Measurements from ENCODE around the gene NLRP3.
"Not testable (repeated sequence)": the region's sequence is repeated elsewhere in the genome, so short reads cannot be mapped to it uniquely, and the experiment has no call there.

NLRP3 gene

DNA sequence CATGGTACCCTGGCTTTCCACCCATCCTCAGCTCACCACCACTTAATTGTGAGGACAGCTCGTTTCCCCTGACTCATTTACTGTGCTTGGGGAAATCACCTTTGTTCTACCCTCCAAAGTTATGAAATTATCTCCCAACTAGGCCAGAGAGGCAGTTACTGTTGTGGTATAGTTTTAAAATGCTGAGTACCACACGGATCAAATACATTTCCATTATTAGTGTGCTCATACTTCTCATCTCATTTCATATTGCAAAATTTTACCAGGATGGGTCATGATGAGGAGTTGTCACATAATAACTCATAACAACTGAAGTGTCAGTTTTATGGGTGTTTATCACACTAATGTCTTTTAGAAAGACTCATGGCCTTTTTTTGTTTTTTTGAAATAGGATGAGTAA, 51.2 kb downstream of the NLRP3 start:
- Histone ChIP-seq H2AFZ (ENCODE audit: low read depth) (no peak overlapping the region), H3K27me3 (ENCODE audit: insufficient read depth, low read depth) (no peaks in the 10 kb centered on the region), H3K36me3 (ENCODE audit: insufficient read depth) (no peaks in the 10 kb centered on the region), H3K9ac (no peak overlapping the region), H3K4me2 (no peak overlapping the region), H3K27ac (no peak overlapping the region), H4K20me1 (ENCODE audit: insufficient read depth) (no peaks in the 10 kb centered on the region), H3K4me1 (ENCODE audit: low read depth, poor library complexity, severe bottlenecking) (no peaks in the 10 kb centered on the region), H3K79me2 (ENCODE audit: insufficient read depth, low read depth) (no peaks in the 10 kb centered on the region), H3K4me3 (IDR thresholded peaks at IDR 0.05; ENCODE audit: insufficient read depth, low read depth, low read length) (no peak overlapping the region)
- TF ChIP-seq, protein P1, sequence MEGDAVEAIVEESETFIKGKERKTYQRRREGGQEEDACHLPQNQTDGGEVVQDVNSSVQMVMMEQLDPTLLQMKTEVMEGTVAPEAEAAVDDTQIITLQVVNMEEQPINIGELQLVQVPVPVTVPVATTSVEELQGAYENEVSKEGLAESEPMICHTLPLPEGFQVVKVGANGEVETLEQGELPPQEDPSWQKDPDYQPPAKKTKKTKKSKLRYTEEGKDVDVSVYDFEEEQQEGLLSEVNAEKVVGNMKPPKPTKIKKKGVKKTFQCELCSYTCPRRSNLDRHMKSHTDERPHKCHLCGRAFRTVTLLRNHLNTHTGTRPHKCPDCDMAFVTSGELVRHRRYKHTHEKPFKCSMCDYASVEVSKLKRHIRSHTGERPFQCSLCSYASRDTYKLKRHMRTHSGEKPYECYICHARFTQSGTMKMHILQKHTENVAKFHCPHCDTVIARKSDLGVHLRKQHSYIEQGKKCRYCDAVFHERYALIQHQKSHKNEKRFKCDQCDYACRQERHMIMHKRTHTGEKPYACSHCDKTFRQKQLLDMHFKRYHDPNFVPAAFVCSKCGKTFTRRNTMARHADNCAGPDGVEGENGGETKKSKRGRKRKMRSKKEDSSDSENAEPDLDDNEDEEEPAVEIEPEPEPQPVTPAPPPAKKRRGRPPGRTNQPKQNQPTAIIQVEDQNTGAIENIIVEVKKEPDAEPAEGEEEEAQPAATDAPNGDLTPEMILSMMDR (conservative IDR thresholded peaks at IDR 0.05; ENCODE audit: low read depth, low read length) = no peak

DNA sequence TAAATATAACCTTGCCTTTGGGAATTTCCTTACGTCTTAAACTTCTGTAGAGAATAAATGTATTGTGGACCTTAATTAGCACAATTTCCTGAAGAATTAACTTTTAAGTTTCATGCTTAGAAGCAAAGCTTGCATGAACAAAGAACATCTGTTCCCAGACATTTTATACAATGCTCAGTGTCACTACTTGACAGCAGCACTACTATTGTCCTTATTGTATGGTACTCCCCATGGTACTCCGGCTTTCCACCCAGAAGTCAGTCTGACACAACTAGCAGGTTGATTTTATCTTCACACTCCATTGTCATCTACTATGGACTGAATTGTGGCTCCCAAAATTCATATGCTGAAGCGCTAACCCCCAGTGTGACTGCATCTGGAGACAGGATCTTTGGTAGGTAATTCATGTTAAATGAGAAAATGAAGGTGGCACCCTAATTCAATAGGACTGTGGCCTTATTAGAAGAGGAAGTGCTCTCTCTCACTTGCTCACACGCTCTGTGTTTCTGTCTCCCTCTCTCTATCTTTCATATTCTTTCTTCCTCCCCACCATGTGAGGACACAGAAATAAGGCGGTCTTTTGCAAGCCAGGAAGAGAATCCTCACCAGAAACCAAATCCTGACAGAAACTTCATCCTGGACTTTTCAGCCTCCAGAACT, 52.6 kb downstream of the NLRP3 start:
- TF ChIP-seq, protein P1 (conservative IDR thresholded peaks at IDR 0.05; ENCODE audit: low read depth, low read length) = no peak
- Histone ChIP-seq H3K4me1 (ENCODE audit: low read depth, poor library complexity, severe bottlenecking) (no peaks in the 10 kb centered on the region), H3K4me2 (no peak overlapping the region), H3K27ac (no peak overlapping the region), H2AFZ (ENCODE audit: low read depth) (no peak overlapping the region), H3K36me3 (ENCODE audit: insufficient read depth) (no peaks in the 10 kb centered on the region), H4K20me1 (ENCODE audit: insufficient read depth) (no peaks in the 10 kb centered on the region), H3K79me2 (ENCODE audit: insufficient read depth, low read depth) (no peaks in the 10 kb centered on the region), H3K27me3 (ENCODE audit: insufficient read depth, low read depth) (no peaks in the 10 kb centered on the region), H3K9ac (no peak overlapping the region), H3K4me3 (IDR thresholded peaks at IDR 0.05; ENCODE audit: insufficient read depth, low read depth, low read length) (no peak overlapping the region)

- H3K36me3 ChIP-seq (ENCODE audit: insufficient read depth) = no peaks in the 10 kb centered on the region
- H3K4me3 ChIP-seq (IDR thresholded peaks at IDR 0.05; ENCODE audit: insufficient read depth, low read depth, low read length) = no peak overlapping the region
- no peaks in the 10 kb centered on the region for H3K79me2 ChIP-seq (ENCODE audit: insufficient read depth, low read depth)
- H3K27ac ChIP-seq = no peak overlapping the region
- H3K4me2 ChIP-seq = no peak overlapping the region
- no peaks in the 10 kb centered on the region for H3K27me3 ChIP-seq (ENCODE audit: insufficient read depth, low read depth)
- TF ChIP-seq, protein P1 (conservative IDR thresholded peaks at IDR 0.05; ENCODE audit: low read depth, low read length) = no peak
- H4K20me1 ChIP-seq (ENCODE audit: insufficient read depth) = no peaks in the 10 kb centered on the region
- H2AFZ ChIP-seq (ENCODE audit: low read depth) = no peak overlapping the region
- H3K9ac ChIP-seq = no peak overlapping the region
- H3K4me1 ChIP-seq (ENCODE audit: low read depth, poor library complexity, severe bottlenecking) = no peaks in the 10 kb centered on the region
Observed at GRCh38 chr1:247469141-247469535, 53.2 kb downstream of the NLRP3 start.

DNA sequence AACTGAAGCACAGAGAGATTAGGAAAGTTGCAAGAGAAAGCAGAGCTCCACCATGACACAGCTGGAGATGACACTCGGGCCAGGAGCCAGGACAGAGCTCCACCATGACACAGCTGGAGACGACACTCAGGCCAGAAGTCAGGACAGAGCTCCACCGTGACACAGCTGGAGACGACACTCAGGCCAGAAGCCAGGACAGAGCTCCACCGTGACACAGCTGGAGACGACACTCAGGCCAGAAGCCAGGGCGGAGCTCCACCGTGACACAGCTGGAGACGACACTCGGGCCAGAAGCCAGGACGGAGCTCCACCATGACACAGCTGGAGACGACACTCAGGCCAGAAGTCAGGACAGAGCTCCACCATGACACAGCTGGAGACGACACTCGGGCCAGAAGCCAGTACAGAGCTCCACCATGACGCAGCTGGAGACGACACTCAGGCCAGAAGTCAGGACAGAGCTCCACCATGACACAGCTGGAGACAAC, 55.0 kb downstream of the NLRP3 start:
- not testable (repeated sequence) for H3K79me2 ChIP-seq (ENCODE audit: insufficient read depth, low read depth); H3K4me1 ChIP-seq (ENCODE audit: low read depth, poor library complexity, severe bottlenecking); H4K20me1 ChIP-seq (ENCODE audit: insufficient read depth); H3K4me3 ChIP-seq (IDR thresholded peaks at IDR 0.05; ENCODE audit: insufficient read depth, low read depth, low read length); H3K4me2 ChIP-seq; H3K36me3 ChIP-seq (ENCODE audit: insufficient read depth); H2AFZ ChIP-seq (ENCODE audit: low read depth); H3K27ac ChIP-seq; H3K9ac ChIP-seq; H3K27me3 ChIP-seq (ENCODE audit: insufficient read depth, low read depth)

GRCh38 chr1:247471445-247472016, 55.6 kb downstream of the NLRP3 start:
- H3K4me1 ChIP-seq (ENCODE audit: low read depth, poor library complexity, severe bottlenecking) = no peaks in the 10 kb centered on the region
- H3K36me3 ChIP-seq (ENCODE audit: insufficient read depth) = no peaks in the 10 kb centered on the region
- H3K79me2 ChIP-seq (ENCODE audit: insufficient read depth, low read depth) = no peaks in the 10 kb centered on the region
- no peak overlapping the region for H3K4me2 ChIP-seq
- H3K9ac ChIP-seq = no peak overlapping the region
- no peak overlapping the region for H2AFZ ChIP-seq (ENCODE audit: low read depth)
- H3K27ac ChIP-seq = no peak overlapping the region
- no peaks in the 10 kb centered on the region for H3K27me3 ChIP-seq (ENCODE audit: insufficient read depth, low read depth)
- H3K4me3 ChIP-seq (IDR thresholded peaks at IDR 0.05; ENCODE audit: insufficient read depth, low read depth, low read length) = no peak overlapping the region
- H4K20me1 ChIP-seq (ENCODE audit: insufficient read depth) = no peaks in the 10 kb centered on the region
- TF ChIP-seq, protein P1 (conservative IDR thresholded peaks at IDR 0.05; ENCODE audit: low read depth, low read length) = no peak
